Adipocyte (in vitro differentiated cells): ENCODE measurements around the gene MX2.

Experiments used
- DNase-seq: peaks from one replicate; pipeline ENCODE4 v3.0.0-alpha.2; 2015; ENCODE audit warnings: low read depth
- H3K27me3 ChIP-seq: replicated peaks from 2 replicates; pipeline ENCODE4 v1.7.0; 2013; ENCODE audit warnings: mild to moderate bottlenecking, low read length, moderate library complexity; ENCODE audit not compliant: control insufficient read depth, insufficient read depth
- H3K36me3 ChIP-seq: 2 replicates; pipeline ENCODE4 v1.7.0; 2013; ENCODE audit warnings: low read length, mild to moderate bottlenecking, moderate library complexity; ENCODE audit not compliant: control insufficient read depth, insufficient read depth, severe bottlenecking
- H3K4me1 ChIP-seq: 2 replicates; pipeline ENCODE4 v1.7.0; 2013; ENCODE audit warnings: mild to moderate bottlenecking, low read length, moderate library complexity; ENCODE audit not compliant: control insufficient read depth, insufficient read depth
- H3K4me3 ChIP-seq: 2 replicates; pipeline ENCODE4 v1.7.0; 2013; ENCODE audit warnings: mild to moderate bottlenecking, low read length, moderate library complexity
- H3K9ac ChIP-seq: 2 replicates; pipeline ENCODE4 v1.7.0; 2013; ENCODE audit warnings: mild to moderate bottlenecking, low read length, moderate library complexity
- H3K9me3 ChIP-seq: 2 replicates; pipeline ENCODE4 v1.7.0; 2013; ENCODE audit warnings: mild to moderate bottlenecking, low read length, moderate library complexity; ENCODE audit not compliant: control insufficient read depth

Gene MX2

DNA sequence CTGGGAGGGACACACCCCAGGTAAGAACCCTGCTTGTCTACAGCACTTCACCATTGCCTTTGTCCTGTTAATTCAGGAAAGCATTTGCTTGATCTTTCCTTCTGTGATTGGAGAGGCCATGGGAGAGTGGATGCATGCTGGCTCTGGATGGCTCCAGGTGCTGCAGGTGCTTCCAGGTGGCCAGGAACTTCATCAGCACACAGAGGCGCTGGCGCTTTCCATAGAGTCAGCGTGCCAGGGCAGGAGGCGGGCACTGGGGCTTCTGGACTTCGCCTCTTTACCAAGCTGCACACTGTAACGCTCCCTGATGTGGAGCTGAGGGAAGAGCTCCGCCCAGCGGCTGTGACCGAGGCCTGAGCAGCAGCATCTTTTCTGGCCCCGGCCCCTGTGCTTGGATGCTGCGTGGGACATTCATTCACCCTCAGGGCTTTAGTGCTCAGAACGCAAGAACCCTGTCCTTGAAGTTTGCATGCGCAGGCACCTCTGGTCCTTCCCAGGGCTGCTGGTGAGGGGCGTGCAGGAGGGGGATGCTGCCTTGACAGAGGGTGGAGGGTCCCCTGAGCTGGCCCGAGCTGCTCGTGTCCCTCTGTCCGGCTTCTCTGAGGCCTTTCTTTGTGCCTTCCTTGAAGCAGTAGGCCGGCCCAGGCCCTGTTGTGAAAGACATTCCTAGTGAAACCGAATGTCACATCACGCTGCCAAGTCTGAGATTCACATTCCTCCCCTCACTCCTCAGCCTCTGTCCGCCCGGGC lies 1.6 kb upstream of the MX2 start:
- no peak overlapping the region for H3K4me3 ChIP-seq
- peak; percentile 64 for DNase-seq
- no peaks in the 10 kb centered on the region for H3K27me3 ChIP-seq

GRCh38 chr21:41361053-41361785 lies 608 bp upstream of the MX2 start:
- Histone ChIP-seq H3K9ac (peak overlapping the region; percentile 83), H3K36me3 (no peaks in the 10 kb centered on the region), H3K4me3 (peak overlapping the region; percentile 79), H3K4me1 (peaks cover 34% of the 10 kb centered on the region), H3K27me3 (no peaks in the 10 kb centered on the region), H3K9me3 (no peaks in the 10 kb centered on the region)
- DNase-seq = no peak

More for the DNA sequence above, 1.6 kb upstream of the MX2 start:
- peaks cover 34% of the 10 kb centered on the region for H3K4me1 ChIP-seq
- H3K36me3 ChIP-seq = no peaks in the 10 kb centered on the region
- no peaks in the 10 kb centered on the region for H3K9me3 ChIP-seq
- H3K9ac ChIP-seq = peak overlapping the region; percentile 82

DNA sequence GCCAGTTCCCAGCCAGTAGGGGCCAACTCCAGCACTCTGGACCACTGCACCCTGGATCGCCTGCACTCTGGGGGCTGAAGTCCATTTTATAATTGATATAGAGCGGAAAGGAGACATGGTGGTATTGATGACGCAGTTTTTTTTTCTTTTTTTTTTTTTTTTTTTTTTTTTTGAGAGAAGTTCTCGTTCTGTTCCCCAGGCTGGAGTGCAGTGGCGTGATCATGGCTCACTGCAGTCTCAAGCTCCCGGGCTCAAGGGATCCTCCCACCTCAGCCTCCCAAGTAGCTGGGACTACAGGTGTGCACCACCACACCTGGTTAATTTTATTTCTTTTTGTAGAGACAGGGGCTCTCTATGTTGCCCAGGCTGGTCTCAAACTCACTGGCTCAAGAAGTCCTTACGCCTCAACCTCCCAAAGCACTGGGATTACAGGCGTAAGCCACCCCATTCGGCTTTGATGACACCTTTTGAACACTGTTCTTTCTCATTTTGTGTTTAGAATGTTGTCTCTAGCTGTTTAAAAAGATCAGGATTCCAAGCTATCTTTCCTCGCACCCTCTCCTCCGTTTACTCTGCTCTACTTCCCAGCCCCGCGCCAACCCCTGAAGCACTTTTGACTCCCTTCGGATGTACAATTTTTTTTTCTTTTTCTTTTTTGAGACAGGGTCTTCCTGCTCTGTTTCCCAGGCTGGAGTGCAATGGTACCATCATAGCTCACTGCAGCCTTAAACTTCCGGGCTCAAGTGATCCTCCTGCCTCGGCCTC lies 960 bp downstream of the MX2 start:
- peak overlapping the region; percentile 83 for H3K9ac ChIP-seq
- no peak for DNase-seq
- no peaks in the 10 kb centered on the region for H3K9me3 ChIP-seq
- H3K36me3 ChIP-seq = no peaks in the 10 kb centered on the region
- no peaks in the 10 kb centered on the region for H3K27me3 ChIP-seq
- peaks cover 48% of the 10 kb centered on the region for H3K4me1 ChIP-seq
- H3K4me3 ChIP-seq = peak overlapping the region; percentile 79

DNA sequence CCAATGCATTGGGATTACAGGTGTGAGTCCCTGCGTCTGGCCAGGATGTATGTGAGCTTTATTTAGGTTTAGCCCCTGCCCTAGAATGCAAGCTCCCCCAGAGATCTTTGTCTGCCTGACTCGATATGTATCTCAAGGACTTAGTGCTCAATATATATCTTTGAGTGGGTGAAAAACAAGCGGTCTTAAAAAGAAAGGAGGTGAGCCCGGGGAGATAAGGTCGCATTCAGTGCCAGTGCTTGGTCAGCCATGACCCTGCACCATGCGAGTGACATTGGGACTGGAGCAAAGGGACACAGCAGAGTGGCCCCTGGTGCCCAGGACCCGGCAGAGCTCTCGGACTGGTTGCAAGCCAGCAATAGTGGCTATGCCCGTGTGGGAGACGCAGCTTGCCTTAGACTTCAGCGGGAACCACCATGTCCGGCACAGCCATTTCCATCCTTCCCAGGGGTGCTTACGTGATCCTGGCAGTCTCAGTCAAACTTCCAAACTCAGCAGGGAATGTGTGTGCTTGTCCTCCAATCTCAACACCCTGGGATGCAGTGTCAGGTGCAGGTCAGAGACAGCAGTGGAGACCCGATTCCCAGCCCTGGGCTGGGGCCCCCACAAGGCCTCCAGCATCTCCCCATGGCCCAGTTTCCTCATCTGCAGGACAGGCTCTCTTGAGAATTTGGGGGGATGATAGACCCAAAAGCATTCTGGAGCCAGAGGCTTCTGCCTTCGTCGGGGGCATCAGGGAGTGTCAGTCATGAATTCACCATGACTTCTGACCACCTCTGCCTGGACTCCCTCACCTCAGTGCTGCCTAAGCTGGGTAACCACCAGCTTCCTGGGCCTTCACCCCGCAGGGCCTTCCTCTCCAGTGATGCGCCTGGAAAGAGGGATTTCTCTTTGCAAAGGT lies 1.8 kb downstream of the MX2 start:
- no peak overlapping the region for H3K9ac ChIP-seq
- DNase-seq = no peak

DNA sequence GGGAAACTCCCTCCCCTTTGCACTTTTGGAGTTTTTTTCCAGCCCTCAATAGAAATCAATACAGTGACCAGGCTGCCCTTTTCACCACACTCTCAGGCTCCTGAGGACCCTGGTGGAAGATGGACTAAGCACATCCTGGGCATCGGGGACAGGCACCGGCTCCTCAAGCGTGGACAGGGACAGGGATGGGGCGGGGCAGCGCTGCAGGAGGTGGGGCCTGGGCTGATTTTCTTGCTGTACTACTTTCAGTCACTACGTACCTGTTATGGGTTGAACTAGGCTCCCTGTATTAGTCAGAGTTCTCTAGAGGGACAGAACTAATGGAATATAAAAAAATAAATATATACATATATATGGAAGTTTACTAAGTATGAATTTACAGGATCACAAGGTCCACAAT lies 2.5 kb downstream of the MX2 start:
- no peaks in the 10 kb centered on the region for H3K27me3 ChIP-seq
- no peaks in the 10 kb centered on the region for H3K36me3 ChIP-seq
- no peak overlapping the region for H3K9ac ChIP-seq
- H3K4me3 ChIP-seq = no peak overlapping the region
- peaks cover 56% of the 10 kb centered on the region for H3K4me1 ChIP-seq
- no peaks in the 10 kb centered on the region for H3K9me3 ChIP-seq
- no peak for DNase-seq

More for the DNA sequence above, 1.8 kb downstream of the MX2 start:
- Histone ChIP-seq H3K27me3 (no peaks in the 10 kb centered on the region), H3K4me3 (peak overlapping the region; percentile 79), H3K36me3 (no peaks in the 10 kb centered on the region), H3K4me1 (peaks cover 49% of the 10 kb centered on the region), H3K9me3 (no peaks in the 10 kb centered on the region)

- no peak for DNase-seq
- Histone ChIP-seq H3K9ac (no peak overlapping the region), H3K4me1 (peaks cover 52% of the 10 kb centered on the region), H3K9me3 (no peaks in the 10 kb centered on the region), H3K36me3 (no peaks in the 10 kb centered on the region), H3K4me3 (no peak overlapping the region), H3K27me3 (no peaks in the 10 kb centered on the region)
These were observed 3.7 kb downstream of the MX2 start for GRCh38 chr21:41365377-41366107.

DNA sequence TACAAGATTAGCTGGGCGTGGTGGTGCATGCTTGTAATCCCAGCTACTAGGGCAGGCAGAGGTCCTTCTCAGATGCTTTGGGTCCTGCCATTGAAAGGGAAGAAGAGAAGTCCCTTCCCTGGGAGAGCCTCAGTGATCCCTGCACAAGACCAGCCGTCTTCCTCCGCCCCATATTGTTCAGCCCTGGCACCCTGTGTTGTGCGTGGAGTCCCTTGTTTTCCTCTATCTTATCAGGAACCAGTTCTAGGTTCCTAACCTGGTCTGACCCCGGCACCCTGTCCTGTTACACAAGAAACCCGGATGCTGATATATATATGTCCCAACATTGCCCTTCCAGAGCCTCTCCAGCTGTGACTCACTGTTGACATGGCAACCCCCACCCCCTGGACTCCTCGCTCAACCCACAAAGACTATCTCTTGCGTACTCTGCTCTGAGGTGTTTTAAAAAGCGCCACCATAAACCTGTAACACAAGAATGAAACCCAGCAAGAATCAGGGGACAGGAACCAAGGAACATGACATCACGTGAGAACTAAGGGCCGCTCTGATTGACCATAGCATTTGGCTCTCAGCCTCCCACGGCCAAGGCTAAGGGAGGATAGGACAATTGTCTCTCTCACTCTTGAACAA lies 4.8 kb downstream of the MX2 start:
- no peaks in the 10 kb centered on the region for H3K36me3 ChIP-seq
- H3K9ac ChIP-seq = no peak overlapping the region
- peak; percentile 15 for DNase-seq
- peaks cover 51% of the 10 kb centered on the region for H3K4me1 ChIP-seq
- peak overlapping the region; percentile 43 for H3K4me3 ChIP-seq
- no peaks in the 10 kb centered on the region for H3K9me3 ChIP-seq
- H3K27me3 ChIP-seq = no peaks in the 10 kb centered on the region

DNA sequence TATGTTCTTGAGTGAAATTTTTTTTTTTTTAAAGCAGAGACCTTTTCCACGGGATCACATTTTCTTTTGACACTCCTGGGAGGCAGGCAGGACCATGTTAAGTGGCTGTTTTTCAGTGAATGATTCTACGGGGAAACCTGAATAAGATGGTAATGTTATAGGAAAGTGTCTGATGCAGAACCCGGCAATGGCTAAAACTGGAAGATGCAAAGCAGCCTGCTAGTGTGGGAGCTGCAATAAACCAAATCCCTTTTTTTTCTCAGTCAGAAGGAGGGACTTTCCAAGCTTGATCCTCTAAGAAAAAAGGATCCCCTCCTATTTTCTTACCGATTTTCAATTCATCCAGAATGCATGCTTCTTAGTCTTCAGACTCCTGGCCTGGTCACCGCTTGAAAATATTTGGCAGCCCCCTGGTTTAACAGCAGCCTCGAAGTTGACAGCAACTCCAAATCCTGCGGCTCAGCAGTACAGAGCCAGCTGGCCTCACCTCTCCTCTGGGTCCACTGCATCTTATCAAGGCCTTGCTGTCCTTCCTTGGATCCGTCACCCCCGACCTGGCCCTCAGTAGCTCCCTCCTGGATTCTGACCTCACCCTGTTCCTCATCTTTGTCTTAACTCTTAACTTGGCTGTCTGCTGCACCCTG lies 5.6 kb downstream of the MX2 start:
- no peaks in the 10 kb centered on the region for H3K36me3 ChIP-seq
- no peak overlapping the region for H3K9ac ChIP-seq
- H3K27me3 ChIP-seq = no peaks in the 10 kb centered on the region
- H3K4me3 ChIP-seq = peak overlapping the region; percentile 43
- H3K9me3 ChIP-seq = no peaks in the 10 kb centered on the region
- DNase-seq = no peak
- peaks cover 43% of the 10 kb centered on the region for H3K4me1 ChIP-seq

- Histone ChIP-seq H3K4me1 (peaks cover 36% of the 10 kb centered on the region), H3K36me3 (no peaks in the 10 kb centered on the region), H3K4me3 (no peak overlapping the region), H3K9ac (no peak overlapping the region), H3K27me3 (no peaks in the 10 kb centered on the region), H3K9me3 (no peaks in the 10 kb centered on the region)
- no peak for DNase-seq
These were observed 6.3 kb downstream of the MX2 start for GRCh38 chr21:41367945-41368734.
